ENCODE measurements around the gene PDE4D. TPM values are rescaled to one million over a fixed set of nuclear protein-coding genes. Genes with fewer than 3 reads are reported as not detected.

PDE4D gene
- total RNA-seq, 1 donor from 2014 or later = 30.2 TPM

DNA sequence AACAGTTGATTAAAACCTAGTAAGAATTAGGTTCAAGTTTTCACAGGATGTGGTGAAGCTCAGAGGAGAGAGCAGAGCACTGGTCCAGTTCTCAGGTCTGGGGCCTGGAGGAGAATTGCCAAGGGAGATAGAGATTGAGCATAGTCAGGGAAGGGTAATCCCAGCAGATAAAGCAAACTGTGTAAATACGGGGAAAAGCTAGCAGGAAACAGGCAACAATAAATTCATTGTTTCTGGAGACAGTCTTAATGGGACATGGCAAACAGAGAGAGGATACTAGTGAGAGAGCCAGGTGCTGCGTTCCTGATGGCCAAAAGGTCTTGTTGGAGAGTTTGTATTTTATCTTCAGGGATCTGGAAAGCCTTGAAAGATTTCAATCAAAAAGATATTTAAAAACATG is 333.0 kb downstream of the PDE4D start:
- DNase-seq (no peak), ATAC-seq (ENCODE audit: poor library complexity) (no peak)
- intact Hi-C loops (cut with DNase I) = no loop called here

DNA sequence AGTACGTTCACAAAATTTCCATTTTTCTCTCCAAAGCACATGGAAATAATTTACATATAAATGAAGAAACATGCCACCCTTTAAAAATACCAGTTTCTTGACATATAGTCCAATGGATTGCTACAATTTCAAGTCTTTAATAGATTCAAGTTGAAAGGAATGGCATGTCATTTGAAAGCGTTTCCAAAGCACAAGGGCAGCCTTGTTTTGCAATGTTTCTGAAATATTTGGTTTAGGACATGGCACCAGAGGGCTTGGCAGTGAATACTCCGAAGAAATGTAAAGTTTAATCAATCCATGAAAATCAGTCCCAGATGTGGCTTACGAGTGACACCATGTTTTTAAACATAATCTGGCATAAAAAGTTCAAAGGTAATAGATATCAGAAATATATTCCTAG is 333.7 kb downstream of the PDE4D start:
- ATAC-seq (ENCODE audit: poor library complexity) (no peak), DNase-seq (no peak)
- intact Hi-C loops (cut with DNase I) = no loop called here

DNA sequence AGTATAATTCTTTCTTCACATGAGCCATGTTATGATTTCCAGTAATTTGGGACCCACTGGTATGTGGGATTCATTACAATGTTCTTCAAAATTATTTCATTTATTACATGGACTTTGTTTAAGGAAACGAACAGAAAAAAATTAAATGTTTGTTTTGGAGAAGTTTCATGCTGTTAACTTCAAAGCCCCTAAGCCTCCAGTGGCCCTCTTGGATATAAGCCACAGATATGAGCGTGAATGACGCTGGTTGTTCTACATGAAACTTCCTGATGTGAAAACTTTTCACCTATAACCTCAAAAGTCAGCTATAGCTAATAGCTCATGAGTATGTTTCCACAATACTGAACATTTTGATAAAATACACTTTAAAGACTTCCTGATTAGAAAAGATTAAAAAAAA is 334.2 kb downstream of the PDE4D start:
- DNase-seq (no peak), ATAC-seq (ENCODE audit: poor library complexity) (no peak)
- intact Hi-C loops (cut with DNase I) = no loop called here

DNA sequence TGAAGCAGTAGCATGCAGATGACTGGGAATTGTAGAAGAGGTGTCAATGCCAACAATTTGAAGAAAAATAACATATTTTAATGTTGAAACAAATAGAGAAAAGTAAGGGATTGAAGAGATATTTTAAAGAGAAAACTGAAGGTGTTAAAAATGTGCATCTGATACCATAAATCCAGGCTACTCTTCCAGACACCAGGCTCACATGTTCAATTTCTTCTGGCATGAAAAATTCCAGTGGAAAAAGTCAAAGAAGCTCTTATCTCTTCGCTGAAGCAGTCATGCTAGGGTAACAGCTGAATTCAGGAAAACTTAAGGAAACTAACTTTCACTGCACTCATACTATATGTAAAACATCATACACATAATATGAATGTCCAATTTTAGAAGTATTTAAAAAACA is 335.0 kb downstream of the PDE4D start:
- ATAC-seq (ENCODE audit: poor library complexity) (no peak), DNase-seq (no peak)
- intact Hi-C loops (cut with DNase I) = no loop called here

DNA sequence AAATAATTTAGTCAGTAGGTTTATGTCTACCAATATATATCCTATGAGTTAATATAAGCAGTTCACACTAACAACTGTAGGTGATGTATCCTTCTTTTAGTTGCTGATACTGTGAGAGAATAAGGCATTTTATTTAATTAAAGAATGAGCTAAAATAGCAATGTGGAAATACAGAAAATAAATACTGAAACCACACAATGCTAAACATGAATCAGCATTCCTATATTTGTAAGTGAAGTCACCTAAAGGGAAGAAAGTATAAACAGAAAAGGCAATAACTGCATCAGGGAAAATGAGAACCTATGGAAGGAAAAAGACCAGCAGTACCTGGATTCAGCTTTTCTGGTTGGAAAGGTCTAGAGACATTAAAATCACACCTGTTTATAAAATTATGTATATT is 336.0 kb downstream of the PDE4D start:
- DNase-seq (no peak), ATAC-seq (ENCODE audit: poor library complexity) (no peak)
- intact Hi-C loops (cut with DNase I) = no loop called here

DNA sequence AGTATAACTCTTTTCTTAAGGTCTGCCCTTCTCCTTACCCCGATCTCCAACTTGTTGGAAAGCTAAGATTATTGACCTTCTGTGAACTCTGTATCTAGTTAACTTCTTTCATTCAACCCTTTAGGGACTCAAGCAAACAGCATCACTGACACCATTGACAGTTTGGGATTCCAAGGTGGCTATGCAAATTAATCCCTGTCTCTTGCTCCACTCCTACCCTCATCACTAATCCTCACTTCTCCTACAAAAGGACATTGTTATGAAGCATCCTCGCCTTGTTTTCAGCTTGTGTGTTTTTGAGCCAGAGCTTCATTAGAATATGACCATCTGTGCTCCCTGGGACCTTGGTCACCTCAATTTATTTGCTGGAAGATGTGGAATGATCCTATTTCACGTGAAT is 337.9 kb downstream of the PDE4D start:
- intact Hi-C loops (cut with DNase I) = no loop called here
- ATAC-seq (ENCODE audit: poor library complexity) = no peak

DNA sequence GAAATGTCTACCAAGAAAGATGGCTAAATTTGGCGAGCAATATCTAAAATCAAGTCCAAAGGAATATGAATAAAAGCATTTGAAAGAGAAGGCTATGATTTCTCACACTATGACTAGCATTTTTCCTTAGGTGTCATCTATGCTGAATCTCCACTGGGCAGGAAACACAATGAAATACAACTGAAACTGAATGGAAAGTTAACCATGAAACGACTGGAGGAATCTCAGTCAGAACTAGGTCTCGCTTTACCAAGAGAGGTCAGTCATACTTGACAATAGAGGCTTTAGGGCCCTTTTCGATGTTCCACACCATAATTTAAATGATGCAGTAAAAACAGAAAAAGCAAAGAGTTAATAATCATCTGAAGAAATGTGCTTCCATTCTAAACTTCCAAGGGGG is 339.0 kb downstream of the PDE4D start:
- ATAC-seq (ENCODE audit: poor library complexity) (no peak), DNase-seq (no peak)
- intact Hi-C loops (cut with DNase I) = no loop called here

More for the DNA sequence above, 337.9 kb downstream of the PDE4D start:
- no peak for DNase-seq

DNA sequence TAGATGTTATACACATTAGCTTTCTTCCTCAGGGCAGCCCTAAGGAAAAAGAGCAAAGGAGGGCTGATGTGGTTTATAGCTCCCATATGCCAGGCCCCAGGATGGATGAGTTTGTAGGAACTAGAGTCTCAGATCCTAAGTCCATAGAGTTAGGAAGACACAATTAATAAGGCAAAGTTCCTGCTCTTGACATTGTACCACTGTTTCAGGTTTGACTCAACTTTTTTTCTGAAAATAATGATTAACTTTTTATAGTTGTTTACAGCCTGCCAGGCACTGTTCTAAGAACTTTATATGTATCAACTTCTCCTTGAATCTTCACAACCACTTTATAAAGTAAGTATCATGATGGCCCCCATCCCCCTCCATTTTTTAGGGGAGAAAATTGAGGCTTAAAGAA is 339.5 kb downstream of the PDE4D start:
- intact Hi-C loops (cut with DNase I) = no loop called here
- ATAC-seq (ENCODE audit: poor library complexity) (no peak), DNase-seq (no peak)

DNA sequence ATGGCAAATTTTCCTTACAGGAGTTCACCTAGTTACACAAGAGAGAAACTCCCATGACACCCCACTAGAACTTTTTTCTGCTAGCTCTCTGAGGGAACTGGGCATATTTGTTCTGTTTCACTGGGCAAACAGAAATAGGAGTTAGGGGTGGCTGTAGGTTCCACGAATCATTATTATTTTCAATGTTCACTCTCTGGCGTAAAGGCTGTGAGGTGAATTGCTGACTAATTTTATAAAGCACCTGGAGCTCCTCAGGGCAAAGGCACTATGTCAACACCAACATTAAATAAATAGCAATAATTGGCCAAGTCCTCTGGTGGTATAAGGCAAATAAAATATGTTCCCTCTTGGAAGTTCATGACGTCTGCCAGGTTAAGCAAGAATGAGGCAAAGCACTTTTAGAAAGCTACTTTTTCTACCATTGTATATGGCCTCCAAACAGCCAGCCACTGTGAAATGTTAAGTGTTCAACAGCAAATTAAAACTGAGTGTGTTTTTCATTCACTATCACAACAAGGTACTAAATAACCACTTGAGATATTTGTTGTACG is 344.6 kb downstream of the PDE4D start:
- intact Hi-C loops (cut with DNase I) = no loop called here
- ATAC-seq (ENCODE audit: poor library complexity) (no peak), DNase-seq (no peak)

DNA sequence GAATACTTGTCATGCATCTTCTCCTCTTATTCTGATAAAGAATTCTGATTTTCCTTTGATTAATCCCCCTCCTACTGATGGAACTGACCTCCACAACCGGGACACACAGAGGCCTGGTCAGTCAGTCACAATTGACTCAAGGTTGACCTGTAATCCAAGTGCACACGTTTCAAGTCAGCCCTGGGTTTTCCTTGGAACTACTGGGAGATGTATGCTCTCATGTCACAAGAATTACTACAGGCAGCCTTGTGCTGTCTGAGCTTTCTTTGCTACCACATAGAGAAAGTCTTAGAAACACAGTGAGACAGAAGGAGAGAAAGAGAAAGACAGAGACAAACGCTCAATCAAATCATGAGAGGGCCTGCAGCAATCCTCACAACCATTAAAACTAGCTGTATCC is 345.8 kb downstream of the PDE4D start:
- intact Hi-C loops (cut with DNase I) = no loop called here
- DNase-seq (no peak), ATAC-seq (ENCODE audit: poor library complexity) (no peak)

DNA sequence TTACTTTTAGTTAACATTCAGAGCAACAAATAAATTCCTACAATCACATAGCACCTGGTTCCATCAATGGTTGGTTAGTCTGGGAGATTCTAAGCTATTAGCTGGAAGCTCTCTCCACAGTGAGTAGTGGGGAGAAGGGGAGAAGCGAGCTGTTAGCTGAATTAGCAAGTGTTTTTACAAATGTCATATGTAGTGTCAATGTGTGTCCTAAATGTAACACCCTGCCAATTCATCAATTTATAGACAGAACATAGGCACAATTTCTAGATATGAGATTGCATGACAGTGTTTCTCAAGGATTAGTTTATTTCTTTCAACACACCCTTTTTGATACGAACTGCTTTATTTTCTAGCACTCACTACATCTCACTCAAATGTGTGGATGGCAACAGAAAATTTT is 349.0 kb downstream of the PDE4D start:
- no peak for ATAC-seq (ENCODE audit: poor library complexity)
- DNase-seq = no peak
- intact Hi-C loops (cut with DNase I) = no loop called here

DNA sequence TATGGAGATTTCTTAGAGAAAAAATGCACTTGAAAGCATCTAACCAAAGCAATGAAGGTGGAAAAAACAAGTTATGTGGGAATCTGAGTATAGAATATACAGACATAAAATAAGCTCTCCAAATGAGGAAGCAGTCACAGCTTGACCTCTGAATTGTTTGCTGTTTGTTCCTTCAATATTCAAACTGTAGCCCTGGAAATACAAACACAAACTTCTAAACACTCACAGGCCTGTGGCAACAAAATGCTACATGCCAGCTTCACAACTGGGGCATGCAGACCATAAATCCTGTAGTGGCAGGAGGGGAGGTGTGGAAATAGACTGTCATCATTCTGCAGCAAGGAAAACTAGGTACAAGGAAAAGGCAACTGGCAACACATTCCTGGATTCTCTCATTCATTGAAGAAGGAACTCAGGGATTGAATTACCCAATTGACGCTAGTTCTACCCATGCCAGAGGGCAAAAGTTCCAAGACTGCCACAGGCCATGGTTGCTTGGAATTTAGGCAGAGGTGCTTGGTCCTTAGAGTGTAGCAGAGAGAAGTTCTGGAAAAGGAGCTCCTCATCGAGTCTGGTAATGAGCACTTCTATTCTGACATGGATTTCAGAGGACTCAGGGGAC is 349.6 kb downstream of the PDE4D start:
- ATAC-seq (ENCODE audit: poor library complexity) = peak; percentile 49
- no peak for DNase-seq
- intact Hi-C loops (cut with DNase I) = no loop called here

DNA sequence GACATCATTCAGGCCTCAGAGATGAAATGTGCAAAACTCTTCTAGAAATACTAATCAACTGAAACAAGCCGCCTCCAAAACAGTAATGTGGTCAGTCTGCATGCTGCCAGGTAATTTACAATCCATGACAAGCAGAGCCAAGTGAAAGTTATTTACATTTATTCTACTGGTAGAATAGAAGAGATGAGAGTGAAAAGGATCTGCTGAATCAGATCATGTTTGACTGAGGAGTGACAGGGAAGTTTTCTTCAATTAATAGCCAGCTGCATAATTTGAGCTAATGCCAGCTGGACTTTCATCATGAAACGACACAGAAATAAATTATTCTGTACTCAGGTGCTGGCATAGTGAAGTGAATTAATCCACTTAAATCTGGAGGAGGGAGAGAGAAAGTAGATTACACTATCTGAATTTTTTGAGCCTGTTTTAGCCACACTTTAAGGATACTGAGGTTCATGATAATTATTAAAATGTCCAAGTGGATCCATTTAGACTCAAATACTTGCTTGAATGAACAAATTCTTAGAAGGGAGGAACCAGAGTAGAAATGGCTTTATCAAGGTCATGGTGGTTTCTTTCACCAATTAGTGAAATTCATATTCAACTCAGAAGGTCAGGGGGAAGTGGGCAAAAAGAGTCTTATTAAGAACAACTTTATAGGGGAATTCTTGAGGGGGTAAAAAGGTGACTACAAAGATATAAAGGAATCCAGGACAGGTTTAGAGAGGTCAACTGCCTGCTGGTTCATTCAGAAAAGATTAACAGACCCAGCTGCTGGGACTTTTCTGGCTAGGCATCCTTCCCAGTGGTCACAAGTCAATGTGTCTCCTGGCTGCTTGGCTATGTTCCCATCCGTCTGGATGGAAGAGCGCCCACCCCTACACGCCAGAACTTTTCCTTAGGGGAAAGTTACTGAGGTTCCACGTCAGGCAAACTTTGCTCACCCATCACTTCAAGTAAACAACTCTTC is 350.4 kb downstream of the PDE4D start:
- ATAC-seq (ENCODE audit: poor library complexity) (peak; percentile 87), DNase-seq (peak; percentile 53)
- intact Hi-C loops (cut with DNase I) = no loop called here

DNA sequence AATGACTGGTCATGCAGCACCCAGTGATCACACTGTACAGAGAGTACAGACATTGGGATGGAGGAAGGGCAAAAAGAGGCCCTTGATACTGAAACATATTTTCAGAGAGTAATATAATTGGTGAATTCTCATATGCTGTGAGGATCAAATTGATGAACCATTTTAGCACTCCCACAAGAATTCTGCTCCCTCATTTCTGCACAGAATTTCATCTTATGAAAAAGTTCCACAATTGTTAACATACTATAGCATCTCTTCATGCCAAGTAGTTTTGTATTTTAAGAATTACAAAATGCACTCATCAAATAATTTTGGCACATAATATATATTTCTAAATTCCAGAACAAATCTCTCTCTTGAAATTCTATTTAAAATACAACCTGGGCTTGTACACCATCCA is 351.2 kb downstream of the PDE4D start:
- intact Hi-C loops (cut with DNase I) = no loop called here
- DNase-seq (no peak), ATAC-seq (ENCODE audit: poor library complexity) (no peak)

DNA sequence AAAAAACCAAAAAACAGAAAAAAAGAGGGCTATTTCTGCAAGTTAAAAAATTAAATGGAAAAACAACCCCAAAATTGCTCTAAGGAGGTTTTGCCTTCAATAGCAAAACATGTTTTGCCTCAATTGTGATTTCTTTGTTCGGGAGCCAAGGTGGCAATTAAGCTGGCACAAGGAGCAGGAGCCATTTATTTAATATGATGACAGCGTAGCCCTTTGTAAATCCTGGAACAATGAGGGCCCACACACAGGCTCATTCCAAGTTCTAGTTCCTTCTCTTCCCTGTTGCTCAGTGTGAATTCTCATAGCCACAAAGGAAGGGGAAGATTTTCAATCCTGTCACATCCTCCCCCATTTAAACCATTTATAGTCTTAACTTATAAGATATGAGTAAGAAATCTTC is 353.2 kb downstream of the PDE4D start:
- intact Hi-C loops (cut with DNase I) = no loop called here

DNA sequence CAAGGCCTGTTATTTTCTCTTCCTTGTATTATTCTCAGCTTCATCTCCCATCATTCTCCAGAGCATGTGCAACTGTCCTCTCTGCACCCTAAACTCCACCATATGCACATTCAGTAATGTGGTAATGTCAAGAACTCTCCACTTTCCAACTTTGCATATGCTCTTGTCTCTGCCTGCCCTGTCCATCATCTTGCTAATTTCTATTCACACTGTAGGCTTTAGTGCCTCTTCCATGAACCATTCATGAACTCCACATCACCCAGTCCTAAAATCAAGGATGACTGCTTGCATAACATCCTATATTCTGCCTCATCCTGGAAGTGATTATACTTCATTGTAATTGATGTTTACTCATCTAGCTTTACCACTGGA is 354.8 kb downstream of the PDE4D start:
- ATAC-seq (ENCODE audit: poor library complexity) = no peak
- DNase-seq = no peak
- intact Hi-C loops (cut with DNase I) = no loop called here

More for the DNA sequence above, 353.2 kb downstream of the PDE4D start:
- DNase-seq (no peak), ATAC-seq (ENCODE audit: poor library complexity) (no peak)

DNA sequence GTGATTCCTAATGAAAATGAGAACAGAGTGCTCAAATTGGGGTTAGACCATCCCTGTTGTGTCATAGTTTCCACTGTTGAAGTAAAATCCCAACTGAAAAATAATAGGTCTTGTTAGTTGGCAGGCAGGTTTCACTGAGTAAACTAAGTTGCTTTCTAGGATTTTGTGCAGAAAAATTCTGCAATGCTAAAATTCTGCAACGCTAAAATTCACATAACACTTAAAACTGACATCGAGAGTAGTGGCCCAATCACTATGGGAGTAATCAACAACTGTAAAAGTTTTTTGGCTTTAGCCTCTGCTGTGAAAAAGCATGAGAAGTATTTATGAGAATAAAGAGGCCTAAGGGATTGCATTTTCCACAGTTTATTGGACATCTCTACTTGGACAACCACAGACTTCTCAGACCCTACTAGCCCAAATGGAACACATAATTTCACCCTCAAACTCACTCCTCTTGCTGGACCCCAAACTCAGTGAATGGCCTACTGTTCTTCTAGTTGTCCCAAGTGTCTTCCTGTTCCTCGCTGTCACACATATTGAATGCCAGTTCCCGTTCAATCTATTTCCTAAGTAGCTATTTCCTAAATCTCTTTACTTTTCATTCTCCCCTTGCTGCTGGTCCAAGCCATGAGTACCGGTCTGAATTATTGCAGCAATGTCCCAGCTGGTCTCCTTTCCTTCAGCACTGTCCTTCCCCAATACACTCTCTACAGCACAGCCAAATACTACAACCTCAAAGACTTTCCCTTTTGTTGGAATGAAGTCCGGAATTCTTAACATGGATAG is 355.4 kb downstream of the PDE4D start:
- DNase-seq (no peak), ATAC-seq (ENCODE audit: poor library complexity) (no peak)
- intact Hi-C loops (cut with DNase I) = no loop called here

DNA sequence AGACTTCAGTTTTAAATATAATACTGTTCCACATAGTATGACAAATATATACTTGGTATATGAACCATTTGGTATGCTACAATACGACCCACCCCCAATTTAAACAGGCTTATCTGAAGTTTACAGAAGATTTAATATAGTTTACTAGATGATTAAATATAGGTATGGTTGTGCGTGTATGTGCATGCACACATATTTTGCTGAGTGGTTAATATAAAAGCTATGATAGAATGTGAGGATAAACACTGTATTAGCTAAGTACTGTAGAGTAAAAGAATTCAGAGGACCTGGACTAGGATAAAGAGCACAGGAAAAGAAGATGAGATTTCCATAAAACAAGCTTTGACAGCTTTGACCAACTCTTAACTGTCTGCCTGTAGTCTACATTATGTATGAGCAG is 356.7 kb downstream of the PDE4D start:
- intact Hi-C loops (cut with DNase I) = no loop called here
- ATAC-seq (ENCODE audit: poor library complexity) (no peak), DNase-seq (no peak)

DNA sequence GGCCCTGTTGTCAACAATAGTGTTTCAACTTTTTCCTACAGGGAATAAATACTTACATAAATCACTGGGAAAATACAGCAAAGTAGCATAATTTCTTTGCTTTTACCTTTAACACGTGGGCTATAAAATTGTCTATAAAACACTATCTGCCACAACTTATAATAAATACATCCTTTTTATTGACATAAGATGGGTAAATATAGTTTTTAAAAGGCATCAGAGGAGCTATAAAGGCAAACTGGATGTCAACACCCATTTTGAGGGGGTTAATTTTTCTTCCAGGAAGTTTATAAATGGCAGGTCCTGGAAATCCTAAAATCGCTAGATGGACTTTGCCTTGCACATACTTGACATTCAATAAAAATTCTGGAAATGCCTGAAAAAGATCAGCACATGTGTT is 358.0 kb downstream of the PDE4D start:
- intact Hi-C loops (cut with DNase I) = no loop called here
- DNase-seq = no peak
- no peak for ATAC-seq (ENCODE audit: poor library complexity)

Measured in Right ventricle myocardium superior (tissue), 1 donor.